HG03457 (cell line): Measurements from ENCODE around the gene TECPR2.

Experiments
- ATAC-seq: cut with Tn5 transposase; IDR thresholded peaks from one replicate; pipeline ENCODE4 v1.9.1; 2021; ENCODE audit warnings: moderate number of reproducible peaks; ENCODE audit not compliant: unreplicated experiment

The TECPR2 gene

GRCh38 chr14:102464006-102464405, 101.3 kb downstream of the TECPR2 start:
- no peak for ATAC-seq

GRCh38 chr14:102464846-102465341, 102.2 kb downstream of the TECPR2 start:
- no peak for ATAC-seq

- no peak for ATAC-seq
These were observed 106.5 kb downstream of the TECPR2 start for GRCh38 chr14:102469261-102469660.

- ATAC-seq = no peak
These were observed 109.4 kb downstream of the TECPR2 start for GRCh38 chr14:102471921-102472790.

- ATAC-seq = no peak
These were observed 110.0 kb downstream of the TECPR2 start for GRCh38 chr14:102472791-102473150.

GRCh38 chr14:102473559-102473958, 110.8 kb downstream of the TECPR2 start:
- no peak for ATAC-seq

GRCh38 chr14:102474934-102475333, 112.2 kb downstream of the TECPR2 start:
- ATAC-seq = no peak

- ATAC-seq = no peak
These were observed 116.4 kb downstream of the TECPR2 start for GRCh38 chr14:102479107-102479506.

- ATAC-seq = no peak
These were observed 117.0 kb downstream of the TECPR2 start for GRCh38 chr14:102479777-102480176.

- ATAC-seq = no peak
These were observed 118.6 kb downstream of the TECPR2 start for GRCh38 chr14:102481371-102481770.

- no peak for ATAC-seq
These were observed 119.1 kb downstream of the TECPR2 start for GRCh38 chr14:102481791-102482238.

- no peak for ATAC-seq
These were observed 121.6 kb downstream of the TECPR2 start for GRCh38 chr14:102484316-102484715.

- ATAC-seq = no peak
These were observed 123.2 kb downstream of the TECPR2 start for GRCh38 chr14:102485693-102486512.

- ATAC-seq = no peak
These were observed 123.9 kb downstream of the TECPR2 start for GRCh38 chr14:102486513-102487203.

- ATAC-seq = no peak
These were observed 124.5 kb downstream of the TECPR2 start for GRCh38 chr14:102487204-102487577.

- ATAC-seq = no peak
These were observed 127.7 kb downstream of the TECPR2 start for GRCh38 chr14:102490456-102490855.

GRCh38 chr14:102491366-102491765, 128.6 kb downstream of the TECPR2 start:
- ATAC-seq = no peak

- no peak for ATAC-seq
These were observed 129.2 kb downstream of the TECPR2 start for GRCh38 chr14:102491786-102492530.

- ATAC-seq = no peak
These were observed 129.8 kb downstream of the TECPR2 start for GRCh38 chr14:102492531-102492910.

- ATAC-seq = no peak
These were observed 130.4 kb downstream of the TECPR2 start for GRCh38 chr14:102493096-102493495.

- no peak for ATAC-seq
These were observed 130.8 kb downstream of the TECPR2 start for GRCh38 chr14:102493585-102493984.
